ENCODE measurements around the gene ZC3H7A.

Gene ZC3H7A

DNA sequence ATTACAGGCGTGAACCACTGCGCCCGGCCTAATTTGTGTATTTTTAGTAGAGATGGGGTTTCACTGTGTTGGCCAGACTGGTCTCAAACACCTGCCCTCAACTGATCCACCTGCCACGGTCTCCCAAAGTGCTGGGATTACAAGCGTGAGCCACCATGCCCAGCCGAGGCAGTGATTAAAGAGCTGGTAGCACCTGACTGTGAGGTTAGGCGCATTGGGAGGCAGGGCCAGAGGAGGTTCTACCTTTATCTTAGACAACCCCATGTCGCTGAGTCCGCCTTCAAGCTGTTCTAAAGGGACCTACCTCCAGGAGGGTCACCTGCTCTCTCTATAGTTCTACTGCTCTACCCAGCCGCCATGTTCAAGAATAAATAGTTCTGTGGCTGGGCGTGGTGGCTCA, 46.1 kb upstream of the ZC3H7A start:
- Histone ChIP-seq H3K36me3 (replicated peaks in 1 of 2; ENCODE audit: control insufficient read depth in 2 of 2, insufficient read depth in 2 of 2, low read length in 2 of 2) (peaks cover 58 to 95% of the 10 kb centered on the region in 2 donors), H2BK5ac (ENCODE audit: low read length) (no peak overlapping the region), H3K79me1 (ENCODE audit: low read depth, low read length) (peaks cover 2% of the 10 kb centered on the region), H3K4me2 (ENCODE audit: insufficient read depth, low read length, poor library complexity, severe bottlenecking) (no peak overlapping the region), H3K4ac (ENCODE audit: low read length) (no peak overlapping the region), H4K91ac (ENCODE audit: low read depth, low read length, poor library complexity) (no peak overlapping the region), H2BK15ac (ENCODE audit: low read length) (no peak overlapping the region), H3K4me3 (ENCODE audit: low read length in 2 of 2) (no peak overlapping the region), H3K14ac (ENCODE audit: low read length) (no peak overlapping the region), H2AFZ (ENCODE audit: low read length) (no peak overlapping the region), H3K23ac (ENCODE audit: low read depth, low read length, poor library complexity) (no peak overlapping the region), H2BK120ac (ENCODE audit: low read depth, low read length) (no peak overlapping the region), H4K8ac (ENCODE audit: low read depth, low read length) (no peak overlapping the region), H3K18ac (ENCODE audit: low read length) (no peak overlapping the region), H2BK12ac (ENCODE audit: low read length) (no peak overlapping the region), H3K9me3 (replicated peaks in 1 of 2; ENCODE audit: control insufficient read depth in 2 of 2, insufficient read depth in 1 of 2, low read depth in 1 of 2, low read length in 2 of 2) (no peaks in the 10 kb centered on the region), H3K4me1 (ENCODE audit: control insufficient read depth in 2 of 2, insufficient read depth in 1 of 2, low read depth in 1 of 2, low read length in 2 of 2) (no peaks in the 10 kb centered on the region), H3K9ac (ENCODE audit: low read depth, low read length, poor library complexity) (no peak overlapping the region), H2AK5ac (ENCODE audit: low read depth, low read length) (no peak overlapping the region), H3K27me3 (ENCODE audit: control insufficient read depth in 3 of 3, insufficient read depth in 3 of 3, low read depth in 1 of 3, low read length in 3 of 3) (no peaks in the 10 kb centered on the region), H3K27ac (replicated peaks; ENCODE audit: low read length) (no peak overlapping the region)
- no peak for DNase-seq (ENCODE audit: low spot score)
- WGBS, 2 donors (ENCODE audit: extremely low coverage in 2 of 2, insufficient read length in 2 of 2, insufficient replicate concordance in 1 of 2) = no CpG with 5 or more reads among the region's 11 CpGs

DNA sequence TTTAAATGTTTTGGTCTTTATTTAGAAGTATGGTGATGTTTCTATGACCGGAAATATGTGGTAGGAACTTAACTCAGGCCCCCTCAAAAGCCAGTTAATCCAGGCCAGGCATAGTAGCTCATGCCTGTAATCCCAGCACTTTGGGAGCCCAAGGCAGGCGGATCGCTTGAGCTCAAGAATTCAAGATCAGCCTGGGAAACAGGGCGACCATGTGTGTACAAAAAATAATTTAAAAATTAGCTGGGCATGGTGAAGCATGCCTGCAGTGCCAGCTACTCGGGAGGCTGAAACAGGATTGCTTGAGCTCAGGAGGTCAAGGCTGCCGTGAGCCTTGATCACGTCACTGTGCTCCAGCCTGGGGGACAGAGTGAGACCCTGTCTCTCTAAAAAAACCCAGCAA, 44.0 kb upstream of the ZC3H7A start:
- no peak overlapping the region for H2BK15ac ChIP-seq (ENCODE audit: low read length)
- H4K8ac ChIP-seq (ENCODE audit: low read depth, low read length) = no peak overlapping the region
- H3K36me3 ChIP-seq (replicated peaks in 1 of 2; ENCODE audit: control insufficient read depth in 2 of 2, insufficient read depth in 2 of 2, low read length in 2 of 2) = peaks cover 61 to 97% of the 10 kb centered on the region in 2 donors

DNA sequence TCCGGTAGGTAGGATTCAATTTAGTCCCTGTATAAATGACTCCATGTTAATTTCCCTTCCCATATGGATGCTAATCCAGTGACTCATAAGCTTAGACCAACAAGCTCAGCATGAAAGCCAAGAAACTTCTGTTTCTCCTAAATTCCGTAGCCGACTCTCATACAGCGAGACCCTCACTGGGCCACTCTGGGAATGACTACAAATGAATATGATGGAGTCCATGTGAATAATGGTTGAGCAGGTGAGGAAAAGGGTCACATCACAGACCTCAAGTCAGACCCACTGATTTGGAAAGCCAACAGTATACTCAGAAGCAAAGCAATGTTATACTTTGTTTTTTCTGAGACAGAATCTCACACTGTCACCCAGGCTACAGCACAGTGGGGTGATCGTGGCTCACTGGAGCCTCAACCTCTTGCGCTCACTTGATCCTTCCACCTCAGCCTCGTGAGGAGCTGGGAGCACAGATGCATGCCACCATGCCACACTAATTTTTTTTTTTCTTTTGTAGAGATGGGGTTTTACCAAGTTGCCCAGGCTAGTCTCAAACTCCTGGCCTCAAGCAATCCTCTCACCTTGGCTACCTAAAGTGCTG, 39.7 kb upstream of the ZC3H7A start:
- Histone ChIP-seq H3K9ac (ENCODE audit: low read depth, low read length, poor library complexity) (no peak overlapping the region), H3K36me3 (replicated peaks in 1 of 2; ENCODE audit: control insufficient read depth in 2 of 2, insufficient read depth in 2 of 2, low read length in 2 of 2) (peaks cover 37 to 62% of the 10 kb centered on the region in 2 donors)
- WGBS, 2 donors (ENCODE audit: extremely low coverage in 2 of 2, insufficient read length in 2 of 2, insufficient replicate concordance in 1 of 2) = no CpG with 5 or more reads among the region's 7 CpGs

More for the DNA sequence above, 44.0 kb upstream of the ZC3H7A start:
- Histone ChIP-seq H2AK5ac (ENCODE audit: low read depth, low read length) (no peak overlapping the region), H3K9ac (ENCODE audit: low read depth, low read length, poor library complexity) (no peak overlapping the region), H3K4me3 (ENCODE audit: low read length in 2 of 2) (no peak overlapping the region), H3K27ac (replicated peaks; ENCODE audit: low read length) (no peak overlapping the region), H3K4me2 (ENCODE audit: insufficient read depth, low read length, poor library complexity, severe bottlenecking) (no peak overlapping the region), H4K91ac (ENCODE audit: low read depth, low read length, poor library complexity) (no peak overlapping the region), H3K23ac (ENCODE audit: low read depth, low read length, poor library complexity) (no peak overlapping the region), H3K4me1 (ENCODE audit: control insufficient read depth in 2 of 2, insufficient read depth in 1 of 2, low read depth in 1 of 2, low read length in 2 of 2) (no peaks in the 10 kb centered on the region), H3K9me3 (replicated peaks in 1 of 2; ENCODE audit: control insufficient read depth in 2 of 2, insufficient read depth in 1 of 2, low read depth in 1 of 2, low read length in 2 of 2) (no peaks in the 10 kb centered on the region), H2AFZ (ENCODE audit: low read length) (no peak overlapping the region), H3K14ac (ENCODE audit: low read length) (no peak overlapping the region), H2BK12ac (ENCODE audit: low read length) (no peak overlapping the region), H3K27me3 (ENCODE audit: control insufficient read depth in 3 of 3, insufficient read depth in 3 of 3, low read depth in 1 of 3, low read length in 3 of 3) (no peaks in the 10 kb centered on the region), H3K18ac (ENCODE audit: low read length) (no peak overlapping the region), H3K79me1 (ENCODE audit: low read depth, low read length) (peaks cover 2% of the 10 kb centered on the region), H3K4ac (ENCODE audit: low read length) (no peak overlapping the region), H2BK120ac (ENCODE audit: low read depth, low read length) (no peak overlapping the region), H2BK5ac (ENCODE audit: low read length) (no peak overlapping the region)
- no CpG with 5 or more reads among the region's 7 CpGs for WGBS, 2 donors (ENCODE audit: extremely low coverage in 2 of 2, insufficient read length in 2 of 2, insufficient replicate concordance in 1 of 2)
- DNase-seq (ENCODE audit: low spot score) = no peak

DNA sequence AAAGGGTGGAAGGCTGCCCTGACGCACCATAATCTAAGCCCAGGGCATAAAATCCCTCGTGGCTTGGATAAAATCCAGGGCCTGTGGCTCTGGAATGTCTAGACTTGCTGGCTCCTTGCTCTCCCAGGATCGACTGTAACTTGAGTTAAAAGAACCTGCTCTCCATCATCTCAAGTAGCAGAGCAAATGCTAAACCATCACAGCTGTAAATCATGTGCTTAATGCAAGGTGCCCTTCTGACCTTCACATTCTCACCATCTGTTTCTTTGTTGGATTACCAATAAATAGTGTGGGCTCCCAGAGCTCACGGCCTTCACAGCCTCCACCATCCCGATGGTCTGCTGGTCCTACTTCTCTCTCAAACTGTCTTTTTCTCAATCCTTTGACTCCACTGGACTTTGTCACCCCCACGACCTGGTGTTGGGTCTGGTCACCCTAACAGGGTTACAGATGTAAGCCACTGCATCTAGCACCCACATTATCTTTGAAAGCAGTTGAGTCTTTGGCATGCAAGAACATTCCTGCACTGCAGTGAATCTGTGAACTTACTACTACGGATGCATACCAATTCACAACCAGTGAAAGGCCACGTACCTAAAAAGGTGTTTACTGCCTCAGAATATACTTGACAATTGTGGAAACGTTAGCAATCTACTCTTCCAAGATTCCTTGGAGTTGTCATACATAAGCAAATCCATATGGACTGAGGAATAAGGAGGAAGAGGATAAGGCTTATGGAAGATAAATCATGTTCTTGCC, 39.0 kb upstream of the ZC3H7A start:
- Histone ChIP-seq H3K4me3 (ENCODE audit: low read length in 2 of 2) (no peak overlapping the region), H4K91ac (ENCODE audit: low read depth, low read length, poor library complexity) (no peak overlapping the region), H3K79me1 (ENCODE audit: low read depth, low read length) (no peaks in the 10 kb centered on the region), H3K36me3 (replicated peaks in 1 of 2; ENCODE audit: control insufficient read depth in 2 of 2, insufficient read depth in 2 of 2, low read length in 2 of 2) (peaks cover 33 to 55% of the 10 kb centered on the region in 2 donors), H3K18ac (ENCODE audit: low read length) (no peak overlapping the region), H3K14ac (ENCODE audit: low read length) (no peak overlapping the region), H3K4ac (ENCODE audit: low read length) (no peak overlapping the region), H3K9me3 (replicated peaks in 1 of 2; ENCODE audit: control insufficient read depth in 2 of 2, insufficient read depth in 1 of 2, low read depth in 1 of 2, low read length in 2 of 2) (peaks cover 0 to 2% of the 10 kb centered on the region in 2 donors), H2AK5ac (ENCODE audit: low read depth, low read length) (no peak overlapping the region), H3K9ac (ENCODE audit: low read depth, low read length, poor library complexity) (no peak overlapping the region), H3K23ac (ENCODE audit: low read depth, low read length, poor library complexity) (no peak overlapping the region), H2BK120ac (ENCODE audit: low read depth, low read length) (no peak overlapping the region), H2AFZ (ENCODE audit: low read length) (no peak overlapping the region), H3K27ac (replicated peaks; ENCODE audit: low read length) (no peak overlapping the region), H3K4me2 (ENCODE audit: insufficient read depth, low read length, poor library complexity, severe bottlenecking) (no peak overlapping the region), H2BK12ac (ENCODE audit: low read length) (no peak overlapping the region), H4K8ac (ENCODE audit: low read depth, low read length) (no peak overlapping the region), H2BK15ac (ENCODE audit: low read length) (no peak overlapping the region), H2BK5ac (ENCODE audit: low read length) (no peak overlapping the region), H3K4me1 (ENCODE audit: control insufficient read depth in 2 of 2, insufficient read depth in 1 of 2, low read depth in 1 of 2, low read length in 2 of 2) (no peaks in the 10 kb centered on the region), H3K27me3 (ENCODE audit: control insufficient read depth in 3 of 3, insufficient read depth in 3 of 3, low read depth in 1 of 3, low read length in 3 of 3) (no peaks in the 10 kb centered on the region)
- WGBS, 2 donors (ENCODE audit: extremely low coverage in 2 of 2, insufficient read length in 2 of 2, insufficient replicate concordance in 1 of 2) = no CpG with 5 or more reads among the region's 9 CpGs
- no peak for DNase-seq (ENCODE audit: low spot score)

More for the DNA sequence above, 39.7 kb upstream of the ZC3H7A start:
- Histone ChIP-seq H3K14ac (ENCODE audit: low read length) (no peak overlapping the region), H2BK12ac (ENCODE audit: low read length) (no peak overlapping the region), H3K79me1 (ENCODE audit: low read depth, low read length) (no peaks in the 10 kb centered on the region), H3K18ac (ENCODE audit: low read length) (no peak overlapping the region), H3K27ac (replicated peaks; ENCODE audit: low read length) (no peak overlapping the region), H3K4me1 (ENCODE audit: control insufficient read depth in 2 of 2, insufficient read depth in 1 of 2, low read depth in 1 of 2, low read length in 2 of 2) (no peaks in the 10 kb centered on the region), H3K4ac (ENCODE audit: low read length) (no peak overlapping the region), H2BK5ac (ENCODE audit: low read length) (no peak overlapping the region), H2AK5ac (ENCODE audit: low read depth, low read length) (no peak overlapping the region), H3K4me3 (ENCODE audit: low read length in 2 of 2) (no peak overlapping the region), H2BK120ac (ENCODE audit: low read depth, low read length) (no peak overlapping the region), H4K91ac (ENCODE audit: low read depth, low read length, poor library complexity) (no peak overlapping the region), H4K8ac (ENCODE audit: low read depth, low read length) (no peak overlapping the region), H3K9me3 (replicated peaks in 1 of 2; ENCODE audit: control insufficient read depth in 2 of 2, insufficient read depth in 1 of 2, low read depth in 1 of 2, low read length in 2 of 2) (peaks cover 0 to 2% of the 10 kb centered on the region in 2 donors), H3K23ac (ENCODE audit: low read depth, low read length, poor library complexity) (no peak overlapping the region), H2BK15ac (ENCODE audit: low read length) (no peak overlapping the region), H3K4me2 (ENCODE audit: insufficient read depth, low read length, poor library complexity, severe bottlenecking) (no peak overlapping the region), H2AFZ (ENCODE audit: low read length) (no peak overlapping the region), H3K27me3 (ENCODE audit: control insufficient read depth in 3 of 3, insufficient read depth in 3 of 3, low read depth in 1 of 3, low read length in 3 of 3) (no peaks in the 10 kb centered on the region)
- DNase-seq (ENCODE audit: low spot score) = no peak
